DND-41 (cell line): ENCODE measurements around the gene CERS5.
A peak's percentile ranks its signal among the peaks of the same experiment; 100 is the strongest.

ENCODE experiments used
- ATAC-seq: fragments of 200-7000 bp; cut with Tn5 transposase; 3 replicates; pipeline ENCODE4 v1.9.1; 2021; ENCODE audit warnings: low read depth; ENCODE audit not compliant: insufficient read depth
- DNase-seq: peaks from one replicate; pipeline ENCODE4 v3.0.0-alpha.2; 2020
- H2AFZ ChIP-seq: 2 replicates; pipeline ENCODE4 v1.6.0; 2012; ENCODE audit warnings: low read depth, low read length
- H3K27ac ChIP-seq: 2 replicates; pipeline ENCODE4 v1.5.1; 2012; ENCODE audit warnings: low read length, inconsistent platforms
- H3K27me3 ChIP-seq: fragments of 200-600 bp; sonication (generic); 2 replicates; pipeline ENCODE4 v1.6.0; 2012; ENCODE audit warnings: low read length, mild to moderate bottlenecking, inconsistent platforms; ENCODE audit not compliant: insufficient read depth, poor library complexity
- H3K36me3 ChIP-seq: 2 replicates; pipeline ENCODE4 v1.5.1; 2012; ENCODE audit warnings: low read length, inconsistent platforms; ENCODE audit not compliant: insufficient read depth
- H3K4me1 ChIP-seq: 2 replicates; pipeline ENCODE4 v1.5.1; 2012; ENCODE audit warnings: mild to moderate bottlenecking, low read length; ENCODE audit not compliant: insufficient read depth
- H3K4me2 ChIP-seq: 2 replicates; pipeline ENCODE4 v1.6.0; 2012; ENCODE audit warnings: mild to moderate bottlenecking, moderate library complexity, low read length, inconsistent platforms; ENCODE audit not compliant: insufficient read depth
- H3K4me3 ChIP-seq, 2 experiments: fragments of 200-600 bp in 1 of 2; shearing (Covaris generic) in 1 of 2; 2 replicates each; pipeline ENCODE4 v1.5.1; 2012 to 2016; ENCODE audit warnings: inconsistent platforms in 2 of 2, low read length in 2 of 2, mild to moderate bottlenecking in 2 of 2, low read depth in 1 of 2, moderate library complexity in 1 of 2
- H3K79me2 ChIP-seq: 2 replicates; pipeline ENCODE4 v1.6.0; 2012; ENCODE audit warnings: low read length, inconsistent platforms; ENCODE audit not compliant: insufficient read depth
- H3K9ac ChIP-seq: 2 replicates; pipeline ENCODE4 v1.6.0; 2012; ENCODE audit warnings: low read depth, mild to moderate bottlenecking, inconsistent platforms, low read length, moderate library complexity
- H3K9me3 ChIP-seq: 2 replicates; pipeline ENCODE4 v1.5.1; 2012; ENCODE audit warnings: low read length, moderate library complexity, mild to moderate bottlenecking, inconsistent platforms; ENCODE audit not compliant: insufficient read depth, severe bottlenecking
- H4K20me1 ChIP-seq: 2 replicates; pipeline ENCODE4 v1.6.0; 2012; ENCODE audit warnings: low read length; ENCODE audit not compliant: insufficient read depth
- EZH2 ChIP-seq: IDR thresholded peaks from 3 replicates; pipeline ENCODE4 v1.6.1; 2012; ENCODE audit warnings: borderline replicate concordance, low read depth, mild to moderate bottlenecking, moderate library complexity, low read length, inconsistent platforms; ENCODE audit not compliant: severe bottlenecking
- TF ChIP-seq, protein P1 (sequence below): IDR thresholded peaks from 2 replicates; pipeline ENCODE4 v1.5.1; 2012; ENCODE audit warnings: borderline replicate concordance, low read length, moderate library complexity, mild to moderate bottlenecking; ENCODE audit not compliant: poor library complexity, severe bottlenecking; ENCODE audit errors: extremely low read depth

CERS5 gene

DNA sequence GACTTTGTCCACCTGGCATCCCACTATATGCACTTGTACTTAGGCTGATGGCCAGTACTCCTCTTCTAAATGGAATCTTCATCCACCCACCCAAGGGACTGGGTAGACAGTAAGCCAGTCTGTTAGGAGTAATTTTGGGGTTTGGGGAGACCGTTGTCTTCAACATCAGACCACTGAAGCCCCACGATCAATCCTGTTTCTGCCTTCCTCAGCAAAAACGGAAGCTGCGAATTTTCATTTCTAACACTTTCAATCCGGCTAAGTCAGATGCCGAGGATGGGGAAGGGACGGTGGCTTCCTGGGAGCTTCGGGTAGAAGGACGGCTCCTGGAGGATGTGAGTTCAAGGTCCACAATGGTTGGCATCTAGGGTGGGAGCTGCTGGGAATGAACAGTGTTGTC lies 80.0 kb downstream of the CERS5 start:
- ATAC-seq (no peak), DNase-seq (no peak)
- no peak overlapping the region for H3K27ac ChIP-seq
- H3K4me2 ChIP-seq: peak overlapping the region; percentile 26; the same call in 1 of the 2 replicates
- H3K27me3 ChIP-seq: no peaks in the 10 kb centered on the region
- H4K20me1 ChIP-seq: peaks cover 26% of the 10 kb centered on the region
- no peak overlapping the region for H2AFZ ChIP-seq
- peaks cover 43% of the 10 kb centered on the region for H3K4me1 ChIP-seq
- no peak overlapping the region for H3K9ac ChIP-seq
- peaks cover 53% of the 10 kb centered on the region for H3K79me2 ChIP-seq
- H3K9me3 ChIP-seq: no peaks in the 10 kb centered on the region
- no peak overlapping the region for H3K4me3 ChIP-seq
- peaks cover 61% of the 10 kb centered on the region for H3K36me3 ChIP-seq
- TF ChIP-seq, protein P1, sequence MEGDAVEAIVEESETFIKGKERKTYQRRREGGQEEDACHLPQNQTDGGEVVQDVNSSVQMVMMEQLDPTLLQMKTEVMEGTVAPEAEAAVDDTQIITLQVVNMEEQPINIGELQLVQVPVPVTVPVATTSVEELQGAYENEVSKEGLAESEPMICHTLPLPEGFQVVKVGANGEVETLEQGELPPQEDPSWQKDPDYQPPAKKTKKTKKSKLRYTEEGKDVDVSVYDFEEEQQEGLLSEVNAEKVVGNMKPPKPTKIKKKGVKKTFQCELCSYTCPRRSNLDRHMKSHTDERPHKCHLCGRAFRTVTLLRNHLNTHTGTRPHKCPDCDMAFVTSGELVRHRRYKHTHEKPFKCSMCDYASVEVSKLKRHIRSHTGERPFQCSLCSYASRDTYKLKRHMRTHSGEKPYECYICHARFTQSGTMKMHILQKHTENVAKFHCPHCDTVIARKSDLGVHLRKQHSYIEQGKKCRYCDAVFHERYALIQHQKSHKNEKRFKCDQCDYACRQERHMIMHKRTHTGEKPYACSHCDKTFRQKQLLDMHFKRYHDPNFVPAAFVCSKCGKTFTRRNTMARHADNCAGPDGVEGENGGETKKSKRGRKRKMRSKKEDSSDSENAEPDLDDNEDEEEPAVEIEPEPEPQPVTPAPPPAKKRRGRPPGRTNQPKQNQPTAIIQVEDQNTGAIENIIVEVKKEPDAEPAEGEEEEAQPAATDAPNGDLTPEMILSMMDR: no peak
- no peak for TF ChIP-seq EZH2

DNA sequence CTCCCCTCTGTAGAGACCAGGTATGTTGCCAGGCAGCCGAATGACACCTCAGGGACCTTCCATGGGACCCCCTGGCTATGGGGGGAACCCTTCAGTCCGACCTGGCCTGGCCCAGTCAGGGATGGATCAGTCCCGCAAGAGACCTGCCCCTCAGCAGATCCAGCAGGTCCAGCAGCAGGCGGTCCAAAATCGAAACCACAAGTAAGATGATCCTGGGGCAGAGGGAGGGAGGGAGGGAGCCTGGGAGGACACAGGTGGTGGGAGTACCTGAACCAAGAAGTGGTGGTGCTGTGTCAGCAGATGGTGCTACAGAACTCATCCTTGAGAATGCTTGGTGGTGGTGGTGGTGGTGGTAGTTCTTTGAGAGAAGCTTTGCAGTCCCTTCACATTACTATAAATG lies 81.0 kb downstream of the CERS5 start:
- Histone ChIP-seq H2AFZ (no peak overlapping the region), H3K9ac (peak overlapping the region; percentile 79), H4K20me1 (peaks cover 26% of the 10 kb centered on the region), H3K4me2 (peak overlapping the region; percentile 97), H3K9me3 (no peaks in the 10 kb centered on the region), H3K27me3 (no peaks in the 10 kb centered on the region), H3K27ac (peak overlapping the region; percentile 88), H3K4me1 (peaks cover 43% of the 10 kb centered on the region), H3K79me2 (peaks cover 53% of the 10 kb centered on the region), H3K36me3 (peaks cover 51% of the 10 kb centered on the region), H3K4me3 (peak overlapping the region; percentile 80 to 98; a peak in 3 of 4 replicates)
- no peak for ATAC-seq
- no peak for DNase-seq
- TF ChIP-seq EZH2: no peak
- TF ChIP-seq, protein P1: no peak

DNA sequence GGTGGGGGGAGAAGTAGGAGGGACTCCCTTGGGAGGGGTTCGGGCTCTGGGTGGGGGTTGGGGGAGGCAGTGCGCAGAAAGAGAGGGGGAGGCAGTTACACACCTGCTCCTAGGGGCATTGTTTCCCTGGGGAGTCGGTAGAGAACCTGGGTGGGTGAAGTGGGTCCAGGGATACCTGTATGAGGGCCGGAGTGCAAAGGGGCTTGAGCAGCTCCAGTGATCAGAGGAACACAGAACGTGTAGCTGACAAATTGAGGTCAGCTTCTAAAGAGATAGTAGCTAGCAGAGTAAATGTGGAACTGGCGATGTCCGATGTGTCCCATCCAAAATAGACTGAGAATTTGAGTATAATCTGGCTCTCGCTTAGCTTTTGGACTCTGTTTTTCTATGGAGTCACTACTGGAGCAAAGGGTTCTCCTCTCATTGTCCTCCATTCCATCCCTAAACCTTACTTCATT lies 81.5 kb downstream of the CERS5 start:
- ATAC-seq: no peak; the same call in 1 of the 3 replicates

More for the DNA sequence above, 81.5 kb downstream of the CERS5 start:
- H3K27me3 ChIP-seq: no peaks in the 10 kb centered on the region
- peak overlapping the region; percentile 79 for H3K9ac ChIP-seq
- H2AFZ ChIP-seq: no peak overlapping the region; the same call in 1 of the 2 replicates
- H4K20me1 ChIP-seq: peaks cover 26% of the 10 kb centered on the region
- peak overlapping the region; percentile 88 for H3K27ac ChIP-seq
- H3K4me3 ChIP-seq: peak overlapping the region; percentile 80 to 98
- H3K9me3 ChIP-seq: no peaks in the 10 kb centered on the region
- peaks cover 48% of the 10 kb centered on the region for H3K36me3 ChIP-seq
- DNase-seq: no peak
- peaks cover 53% of the 10 kb centered on the region for H3K79me2 ChIP-seq
- H3K4me2 ChIP-seq: peak overlapping the region; percentile 97
- TF ChIP-seq EZH2: no peak
- TF ChIP-seq, protein P1: no peak
- peaks cover 43% of the 10 kb centered on the region for H3K4me1 ChIP-seq
